ENCODE measurements around the gene IGFN1.
"Not testable (repeated sequence)": the region's sequence is repeated elsewhere in the genome, so short reads cannot be mapped to it uniquely, and the experiment has no call there.

The IGFN1 gene

DNA sequence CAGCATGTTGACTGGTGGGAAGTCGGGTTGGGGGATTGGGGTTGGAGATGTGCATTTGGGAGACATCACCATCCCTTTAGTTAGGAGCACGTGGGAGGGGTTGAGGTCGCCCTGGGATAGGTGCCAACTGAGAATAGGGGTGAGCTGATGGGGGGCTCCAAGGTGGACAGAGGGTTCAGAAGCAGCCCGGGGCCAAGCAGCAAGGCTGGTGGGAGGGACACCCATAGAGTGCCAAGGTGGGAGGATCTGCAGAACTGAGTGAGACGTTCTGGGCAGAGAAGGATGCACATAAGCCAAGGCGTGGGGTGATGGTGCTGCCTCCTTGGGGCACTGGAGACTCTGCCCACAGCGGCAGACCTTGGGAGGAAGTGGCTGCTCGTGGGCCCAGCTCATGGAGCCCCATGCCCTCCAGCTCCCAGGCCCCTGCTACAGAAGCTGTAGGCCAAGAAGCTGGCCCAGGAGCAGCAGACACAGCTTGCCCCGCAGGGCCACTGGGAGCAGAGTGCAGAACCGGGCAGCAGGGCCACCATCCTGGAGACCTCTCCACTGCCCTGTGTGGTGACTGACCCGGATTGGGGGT is 61.3 kb downstream of the IGFN1 start:
- no peak for DNase-seq

DNA sequence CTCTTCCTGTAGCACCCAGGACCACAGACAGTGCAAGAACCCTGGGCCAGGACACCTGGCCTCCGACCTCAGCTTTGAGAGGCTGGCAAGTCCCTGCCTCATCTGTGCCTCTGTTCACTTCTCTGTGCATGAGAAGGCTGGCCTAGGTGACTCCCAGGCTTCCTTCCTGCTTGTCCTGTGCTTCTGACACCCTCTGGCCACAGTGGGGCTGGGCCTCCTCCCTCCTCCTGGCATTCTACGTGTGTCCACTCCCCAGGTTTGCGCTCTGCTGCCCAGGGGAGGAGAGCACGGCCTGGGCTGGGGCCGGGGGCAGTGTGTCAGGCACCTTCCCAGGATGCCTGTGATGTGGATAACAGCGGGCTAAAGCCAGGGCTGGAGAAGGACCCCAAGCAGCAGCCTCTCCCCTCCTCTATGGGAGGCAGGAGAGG is 62.3 kb downstream of the IGFN1 start:
- DNase-seq: no peak

DNA sequence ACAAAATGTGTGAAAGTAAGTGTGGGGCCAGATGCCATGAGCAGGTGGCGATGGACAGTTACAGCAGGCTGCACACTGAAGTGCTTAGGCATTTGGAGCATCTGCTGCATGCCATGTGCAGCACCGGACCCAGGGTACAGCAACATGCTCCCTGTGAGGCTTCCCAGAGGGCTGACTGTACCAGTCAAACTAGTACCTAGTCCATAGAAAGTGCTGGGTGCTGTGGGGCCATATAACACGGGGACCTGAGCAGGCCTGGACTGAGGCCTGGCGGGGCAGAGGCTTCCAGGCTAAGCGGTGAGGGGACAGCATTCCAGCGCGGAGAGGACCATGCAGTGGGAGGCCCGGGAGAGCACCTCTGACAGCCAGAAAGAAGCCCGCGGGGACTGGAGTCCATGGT is 62.8 kb downstream of the IGFN1 start:
- DNase-seq: no peak

DNA sequence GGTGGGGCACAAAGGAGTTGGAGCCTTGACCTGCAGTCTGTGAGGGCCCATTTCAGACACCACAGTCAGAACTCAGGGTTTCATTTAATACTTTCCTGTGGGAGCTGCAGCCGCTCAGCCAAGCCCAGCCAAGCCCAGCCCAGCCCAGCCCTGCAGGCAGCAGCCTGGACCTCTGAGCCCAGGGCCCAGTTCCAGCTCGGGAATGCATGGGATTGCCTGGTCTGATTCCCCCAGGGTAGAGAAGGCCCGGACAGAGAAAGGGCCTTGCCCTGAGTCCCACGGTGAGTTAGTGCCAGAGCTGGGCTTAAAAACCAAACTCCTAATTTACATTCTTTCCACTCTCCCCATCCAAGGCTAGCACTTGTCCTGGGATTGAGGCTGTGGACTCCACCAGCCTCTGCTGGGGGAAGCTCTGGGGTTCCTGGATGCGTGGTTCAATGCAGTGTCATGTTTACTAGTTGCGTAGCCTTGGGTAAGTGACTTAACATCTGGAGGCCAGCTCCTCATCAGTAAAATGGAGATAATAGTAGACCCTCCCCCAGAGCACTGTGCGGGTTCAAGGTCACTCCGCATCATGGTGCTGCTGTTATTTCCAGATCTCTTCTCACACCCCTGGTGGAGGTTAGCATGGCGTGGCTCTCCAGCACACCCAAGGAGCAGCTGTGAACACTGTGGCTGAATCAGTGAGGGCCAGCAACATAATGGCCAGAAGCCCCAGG is 63.4 kb downstream of the IGFN1 start:
- DNase-seq: no peak

DNA sequence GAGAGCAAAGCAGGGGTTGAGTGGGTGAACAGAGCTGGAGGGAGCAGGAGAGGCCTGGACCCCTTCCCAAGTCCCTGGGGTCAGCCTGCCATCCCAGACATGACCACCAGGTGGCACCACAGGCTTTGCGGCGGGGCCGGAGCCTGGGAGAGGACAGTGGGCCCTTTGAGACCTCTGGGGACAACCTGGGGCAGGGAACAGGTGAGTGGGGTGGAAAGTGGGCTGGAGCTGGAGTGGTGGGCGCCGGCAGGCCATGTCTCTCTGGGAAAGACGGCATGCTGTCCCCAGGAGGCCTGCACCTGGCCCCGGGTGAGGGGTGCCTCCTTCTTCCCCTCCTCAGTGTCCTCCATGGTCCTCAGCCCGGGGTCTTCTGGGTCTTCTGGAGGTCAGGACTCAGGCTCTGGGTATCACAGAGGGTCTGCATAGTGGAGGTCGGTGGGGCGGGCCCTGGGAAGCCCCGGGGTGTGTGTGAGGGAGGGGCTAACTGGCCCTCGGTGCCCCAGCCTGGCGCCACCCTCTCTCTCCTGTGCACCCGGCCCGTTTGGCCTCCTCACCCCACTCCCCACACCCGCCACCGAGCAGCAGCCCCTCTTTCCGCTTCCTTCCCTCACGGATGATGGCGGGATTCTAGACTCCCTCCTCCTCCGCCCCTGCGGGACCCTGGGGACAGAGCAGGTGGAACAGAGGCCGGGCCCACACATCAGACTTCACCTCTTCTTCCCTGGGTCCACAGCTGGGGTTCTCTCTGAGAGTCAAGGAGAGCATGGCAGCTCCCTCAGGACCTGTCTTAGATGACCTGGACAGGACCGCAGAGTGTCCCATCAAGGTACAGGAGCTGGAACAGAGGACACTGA is 64.2 kb downstream of the IGFN1 start:
- DNase-seq: peak; percentile 79 to 81

DNA sequence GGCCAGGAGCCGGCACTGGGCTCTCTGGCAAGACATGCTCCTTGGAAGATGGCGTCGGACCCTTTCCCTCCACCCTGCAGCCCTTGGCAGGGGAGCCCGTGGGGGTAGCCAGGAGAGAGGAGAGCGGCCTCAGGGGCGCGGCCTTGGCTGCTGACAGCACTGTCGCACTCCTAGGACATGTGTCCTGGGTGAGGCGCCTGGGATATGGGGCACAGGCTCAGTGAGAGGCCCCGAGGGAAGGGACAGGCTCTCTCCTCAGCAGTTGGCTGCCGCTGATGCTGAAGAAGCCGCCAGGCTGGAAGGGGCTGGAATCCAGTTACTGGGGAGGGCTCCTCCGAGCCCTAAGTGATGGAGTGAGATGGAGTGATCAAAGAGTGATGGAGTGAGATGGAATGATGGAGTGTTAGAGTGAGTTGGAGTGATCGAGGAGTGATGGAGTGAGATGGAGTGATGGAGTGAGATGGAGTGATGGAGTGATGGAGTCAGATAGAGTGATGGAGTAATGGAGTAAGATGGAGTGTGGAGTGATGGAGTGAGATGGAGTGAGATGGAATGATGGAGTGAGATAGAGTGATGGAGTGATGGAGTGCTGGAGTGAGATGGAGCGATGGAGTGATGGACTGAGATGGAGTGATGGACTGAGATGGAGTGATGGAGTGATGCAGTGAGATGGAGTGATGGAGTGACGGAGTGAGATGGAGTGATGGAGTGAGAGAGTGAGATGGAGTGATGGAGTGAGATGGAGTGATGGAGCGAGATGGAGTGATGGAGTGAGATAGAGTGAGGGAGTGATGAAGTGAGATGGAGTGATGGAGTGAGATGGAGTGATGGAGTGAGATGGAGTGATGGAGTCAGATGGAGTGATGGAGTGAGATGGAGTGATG is 65.1 kb downstream of the IGFN1 start:
- DNase-seq: no peak

DNA sequence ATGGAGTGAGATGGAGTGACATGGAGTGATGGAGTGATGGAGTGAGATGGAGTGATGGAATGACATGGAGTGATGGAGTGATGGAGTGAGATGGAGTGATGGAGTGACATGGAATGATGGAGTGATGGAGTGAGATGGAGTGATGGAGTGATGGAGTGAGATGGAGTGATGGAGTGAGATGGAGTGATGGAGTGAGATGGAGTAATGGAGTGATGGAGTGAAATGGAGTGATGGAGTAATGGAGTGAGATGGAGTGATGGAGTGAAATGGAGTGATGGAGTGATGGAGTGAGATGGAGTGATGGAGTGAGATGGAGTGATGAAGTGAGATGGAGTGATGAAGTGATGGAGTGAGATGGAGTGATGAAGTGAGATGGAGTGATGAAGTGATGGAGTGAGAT is 67.5 kb downstream of the IGFN1 start:
- DNase-seq: not testable (repeated sequence)

DNA sequence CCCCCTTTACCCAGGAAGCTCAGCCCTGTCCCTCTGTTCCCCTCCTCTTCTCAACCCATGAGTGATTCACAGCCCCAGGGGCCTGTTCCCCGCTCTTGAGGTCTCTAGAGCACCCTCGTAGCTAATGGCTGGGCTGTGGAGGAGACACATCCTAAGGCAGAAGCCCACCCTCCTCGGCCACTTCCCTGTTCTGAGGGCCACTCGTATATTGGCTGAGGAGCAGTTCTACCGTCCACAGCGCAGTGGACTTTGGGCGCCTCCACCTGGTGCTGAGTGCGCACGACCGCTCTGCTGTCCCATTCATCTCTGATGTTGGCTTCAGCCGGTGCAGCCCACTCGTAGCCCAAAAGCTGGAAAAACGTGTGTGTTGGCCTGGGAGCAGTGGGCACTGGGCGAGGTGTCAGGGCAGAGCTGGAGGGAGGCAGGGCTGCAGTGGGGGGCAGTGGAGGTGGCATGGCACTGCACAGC is 68.2 kb downstream of the IGFN1 start:
- DNase-seq: no peak

DNA sequence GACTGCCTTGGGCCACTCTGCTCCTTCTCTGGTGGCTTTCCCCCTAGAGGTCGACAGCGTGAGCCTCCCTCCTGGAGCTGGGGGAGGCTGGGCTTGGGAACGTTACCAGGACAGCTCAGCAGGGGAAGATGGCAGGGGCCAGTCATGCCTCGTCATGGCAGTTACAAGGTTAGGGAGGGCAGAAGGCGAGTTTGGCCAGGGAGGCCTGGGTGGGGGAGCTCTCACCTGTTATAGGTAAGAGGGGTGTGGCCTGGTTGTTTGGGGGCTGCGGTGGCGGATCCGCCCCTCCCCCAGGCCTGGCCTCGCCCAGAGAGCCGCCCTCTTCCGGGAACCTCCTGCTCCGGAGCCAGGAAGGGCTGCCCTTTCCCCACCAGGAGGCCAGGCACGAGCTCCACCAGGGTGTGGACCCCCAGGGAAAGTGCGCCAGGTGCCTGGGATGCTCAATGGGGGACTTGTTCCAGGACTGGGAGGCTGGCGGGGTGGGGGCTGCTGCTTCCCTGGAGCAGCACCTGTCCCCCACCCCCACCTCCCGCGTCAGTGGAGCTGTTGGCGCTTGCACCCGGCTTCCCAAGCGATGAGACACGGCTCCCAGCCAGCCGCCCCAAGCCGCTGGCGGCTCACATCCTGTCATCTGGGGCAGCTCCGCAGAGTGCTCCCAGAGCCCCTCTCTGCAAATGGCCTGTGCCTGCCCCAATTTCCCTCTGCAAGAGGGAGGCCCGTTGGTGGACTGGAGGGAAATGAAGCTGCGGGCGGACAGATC is 69.0 kb downstream of the IGFN1 start:
- no peak for DNase-seq

DNA sequence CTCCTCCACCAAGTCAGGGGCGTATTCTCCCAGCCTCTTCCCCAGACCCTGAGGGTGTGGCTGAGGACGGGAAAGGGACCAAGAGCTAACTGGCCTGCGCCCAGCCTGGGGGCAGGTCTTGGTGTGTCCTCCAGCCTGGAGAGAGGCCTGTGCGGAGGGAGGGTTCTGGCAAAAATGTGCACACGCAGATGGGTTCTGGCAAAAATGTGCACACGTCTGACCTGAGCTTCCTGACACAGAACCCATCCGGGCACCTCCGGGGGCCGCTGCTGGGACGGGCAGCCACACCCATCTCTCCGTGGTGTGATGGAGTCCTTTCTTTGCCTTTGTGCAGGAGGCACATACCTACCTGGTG is 69.6 kb downstream of the IGFN1 start:
- DNase-seq: no peak

DNA sequence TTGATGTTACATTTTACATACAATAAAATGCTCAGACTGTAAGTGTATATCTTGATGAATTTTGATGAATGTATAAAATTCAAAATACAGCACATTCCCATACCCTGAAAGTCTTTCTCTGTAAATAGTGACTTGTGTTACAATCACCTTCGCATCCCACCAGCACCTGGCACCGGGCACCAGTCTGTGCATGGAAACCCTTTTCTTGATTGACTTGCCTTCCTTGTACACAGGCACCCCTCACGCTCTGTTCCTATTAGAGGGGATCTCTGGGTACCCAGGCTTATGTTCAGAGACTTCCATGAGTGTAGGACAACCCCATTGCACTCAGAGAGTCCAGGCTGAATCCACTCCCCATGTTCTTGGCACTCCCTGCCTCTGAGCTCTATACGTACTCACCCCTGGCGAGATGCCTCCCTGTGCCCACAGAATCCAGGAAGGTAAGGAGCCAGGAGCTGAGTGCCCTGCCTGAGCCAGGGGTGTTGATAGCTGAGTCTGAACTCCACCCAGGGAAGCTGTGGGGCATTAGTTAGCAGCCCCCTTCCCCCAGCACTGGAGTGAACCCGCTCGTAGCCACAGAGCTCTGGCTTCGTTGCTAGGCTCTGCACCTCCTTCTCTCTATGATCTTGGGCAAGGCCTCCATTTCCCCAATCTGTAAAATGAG is 70.2 kb downstream of the IGFN1 start:
- no peak for DNase-seq

DNA sequence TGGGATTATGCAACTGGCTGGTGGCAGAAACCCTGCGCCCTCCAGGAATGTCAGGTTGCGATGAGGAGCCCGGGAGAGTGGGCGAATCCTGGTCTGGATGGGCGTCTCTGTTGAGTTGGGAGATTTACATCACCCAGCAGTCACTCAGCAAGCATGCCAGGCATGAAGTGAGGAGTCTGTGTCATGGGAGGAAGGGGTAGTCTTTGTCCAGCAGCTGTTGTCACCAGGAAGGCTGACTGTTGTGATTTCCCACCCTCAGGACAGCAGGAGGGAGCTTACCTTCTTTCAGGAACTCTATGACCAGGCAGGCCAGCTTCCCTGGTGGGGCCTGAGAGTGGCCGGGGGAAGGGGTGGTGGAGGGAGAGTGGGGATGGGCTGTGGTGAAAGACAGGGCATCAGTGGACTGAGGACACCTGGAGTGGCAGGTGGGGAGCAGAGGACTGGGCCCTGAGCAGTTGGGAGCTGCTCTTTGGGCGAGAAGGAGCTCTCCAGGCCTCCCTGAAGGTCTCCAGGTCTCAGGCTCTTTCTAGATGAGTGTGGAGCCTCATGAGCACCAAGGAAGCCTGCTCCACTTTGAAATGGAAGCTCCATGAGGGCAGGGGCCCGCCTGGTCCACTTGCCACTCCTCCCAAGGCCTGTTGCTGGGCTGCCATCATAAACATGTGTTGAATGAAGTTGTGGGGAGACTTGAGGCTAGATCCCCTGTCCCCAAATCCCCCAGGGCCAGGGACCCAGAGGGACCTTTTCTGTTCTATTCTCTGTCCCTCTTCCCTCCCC is 71.3 kb downstream of the IGFN1 start:
- DNase-seq: no peak

DNA sequence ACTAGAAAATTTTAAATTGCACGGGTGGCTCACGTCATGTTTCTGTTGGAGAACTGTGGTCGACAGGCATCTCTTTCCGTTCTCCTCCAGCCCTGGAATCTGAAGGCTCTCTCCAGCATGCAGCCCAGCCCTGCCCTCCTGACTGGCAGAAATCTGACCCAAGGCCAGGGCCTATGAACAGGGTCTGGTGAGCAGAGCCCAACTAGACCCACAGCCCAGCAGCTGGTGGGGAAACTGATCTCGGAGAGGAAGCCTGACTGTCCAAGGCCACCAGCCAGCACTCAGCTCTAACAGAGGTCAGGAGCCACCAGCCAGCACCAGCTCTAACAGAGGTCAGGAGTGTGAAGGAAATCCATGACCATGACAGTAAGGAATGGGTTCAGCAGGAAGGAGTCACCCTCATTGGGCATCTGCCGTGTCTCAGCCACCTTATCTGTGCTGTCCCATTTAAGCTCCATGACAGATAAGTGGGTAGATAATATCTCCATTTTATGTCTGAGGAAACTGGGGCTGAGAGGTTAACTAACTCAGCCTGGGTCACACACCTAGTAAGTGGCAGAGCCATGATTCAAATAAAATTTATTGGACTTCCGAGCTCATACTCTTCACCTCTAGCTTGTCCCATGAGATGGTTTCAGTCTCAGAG is 72.5 kb downstream of the IGFN1 start:
- DNase-seq: no peak

DNA sequence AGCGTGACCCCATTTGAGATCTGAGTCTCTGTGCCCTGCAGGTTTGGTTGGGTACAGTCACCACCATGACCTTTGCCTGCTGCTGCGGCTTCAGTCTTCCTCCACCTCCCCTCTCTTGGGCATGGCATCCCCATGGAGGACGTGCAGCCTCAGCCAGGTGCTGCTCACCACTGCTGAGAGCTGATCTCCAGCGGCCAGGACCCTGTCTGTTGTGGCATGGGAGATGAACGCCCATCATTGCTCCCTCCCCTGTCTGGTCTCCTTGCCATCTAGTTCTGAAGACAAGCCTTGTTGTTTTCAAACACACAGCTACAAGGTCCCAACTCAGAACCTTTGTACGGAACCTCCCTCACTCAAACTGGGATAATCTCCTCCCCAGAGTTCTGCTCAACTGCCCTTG is 73.4 kb downstream of the IGFN1 start:
- no peak for DNase-seq

DNA sequence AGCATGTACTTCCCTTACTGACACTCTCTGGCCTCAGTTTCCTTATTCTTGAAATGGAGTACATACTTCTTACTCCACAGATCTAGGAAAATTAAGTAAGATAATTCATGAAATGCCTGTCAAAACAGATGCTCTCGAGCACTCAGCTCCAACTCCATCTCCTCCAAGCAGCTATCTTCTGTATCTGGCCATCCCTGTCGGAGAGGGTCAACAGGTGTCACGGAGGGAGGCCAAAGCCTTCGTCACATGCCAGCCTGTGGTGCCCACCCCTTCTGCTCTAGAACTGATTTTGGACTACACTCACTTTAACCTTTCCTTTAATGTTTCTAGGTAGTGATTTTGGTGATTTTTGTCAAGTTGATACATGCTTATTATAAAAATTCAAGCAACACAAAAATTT is 73.9 kb downstream of the IGFN1 start:
- no peak for DNase-seq

DNA sequence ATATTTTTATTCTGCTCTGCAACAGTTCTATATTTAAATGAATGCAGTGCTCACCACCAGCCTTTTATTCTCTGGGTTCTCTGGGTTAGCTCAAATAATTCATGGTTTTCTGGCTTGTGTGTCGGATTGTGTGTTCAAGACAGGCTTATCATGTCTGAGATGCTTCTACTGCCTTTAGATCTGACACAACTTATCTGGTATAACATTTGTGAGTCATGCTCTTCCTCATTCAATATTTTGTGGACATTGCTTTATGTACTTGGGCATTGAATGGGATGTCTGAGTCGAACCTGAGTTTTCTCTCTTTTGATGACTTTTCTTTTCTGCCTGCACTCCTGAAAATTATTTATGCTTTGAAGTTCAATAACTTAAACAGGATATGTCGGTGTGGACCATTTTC is 75.1 kb downstream of the IGFN1 start:
- no peak for DNase-seq

DNA sequence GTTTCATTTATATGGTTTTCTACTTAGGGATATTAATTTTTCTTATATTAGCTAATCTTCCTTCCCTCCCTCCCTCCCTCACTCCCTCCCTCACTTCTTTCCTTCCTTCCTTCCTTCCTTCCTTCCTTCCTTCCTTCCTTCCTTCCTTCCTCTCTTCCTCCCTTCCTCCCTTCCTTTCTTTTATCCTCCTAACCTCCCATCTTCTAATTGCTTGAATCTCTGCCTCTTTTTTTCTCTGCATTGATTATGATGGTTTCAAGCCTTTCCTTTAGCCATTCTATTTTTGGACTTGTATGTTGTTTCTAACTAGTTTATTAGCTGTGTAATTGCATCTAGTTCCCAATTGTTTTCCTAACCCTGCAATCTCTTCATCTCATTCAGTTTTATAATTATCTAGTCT is 75.7 kb downstream of the IGFN1 start:
- DNase-seq: no peak

DNA sequence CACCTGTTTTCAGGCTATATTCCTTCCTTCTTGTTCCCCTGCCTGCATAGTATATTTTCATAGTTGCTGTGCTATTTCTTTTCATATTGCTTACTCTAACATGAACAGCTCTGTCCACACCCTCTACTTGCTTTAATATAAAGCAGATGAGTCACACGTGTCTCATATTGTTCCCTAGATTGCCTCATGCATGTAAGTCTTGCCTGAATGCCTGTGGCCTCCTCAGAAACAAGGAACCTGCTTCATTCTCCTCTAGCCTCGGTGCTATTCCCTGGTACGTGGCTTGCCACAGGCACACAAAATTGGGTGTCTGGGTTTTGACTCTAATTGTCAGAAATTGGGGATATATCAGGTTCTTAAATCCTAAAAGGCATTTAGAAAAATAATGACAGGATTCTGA is 76.2 kb downstream of the IGFN1 start:
- no peak for DNase-seq

DNA sequence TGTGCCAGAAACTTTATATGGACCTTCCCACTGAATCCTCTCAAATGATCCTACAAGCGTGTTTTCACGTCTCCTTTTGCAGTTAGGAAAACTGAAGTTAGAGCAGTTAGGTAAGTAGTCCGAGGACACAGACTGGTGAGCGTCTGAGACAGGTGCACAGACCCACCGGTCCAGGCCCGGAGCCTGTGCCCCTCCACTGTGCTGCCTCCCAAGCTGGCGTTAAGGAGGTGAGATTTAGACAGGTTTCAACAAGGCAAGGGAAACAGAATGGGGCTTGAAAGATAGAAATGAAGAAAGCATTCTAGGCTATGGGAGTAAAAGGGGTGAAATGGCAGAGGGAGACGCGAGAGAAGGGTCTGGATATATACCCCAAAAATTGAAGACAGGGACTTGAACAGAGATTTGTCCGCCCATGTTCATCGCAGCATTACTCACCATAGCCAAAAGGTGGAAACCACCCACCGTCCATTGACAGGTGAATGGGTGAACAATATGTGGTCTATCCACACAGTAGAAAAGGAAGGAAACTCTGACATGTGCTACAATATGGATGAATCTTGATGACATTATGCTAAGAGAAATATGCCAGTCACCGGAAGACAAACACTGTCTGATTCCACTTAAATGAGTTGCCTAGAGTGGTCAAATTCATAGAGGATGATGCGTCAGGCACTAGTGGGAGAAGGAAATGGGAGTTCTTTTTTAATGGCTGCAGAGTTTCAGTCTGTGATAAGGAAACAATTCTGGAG is 77.0 kb downstream of the IGFN1 start:
- no peak for DNase-seq
